Spleen (tissue), 11 donors: ENCODE results near the gene NMU. TPM values are rescaled to one million over a fixed set of nuclear protein-coding genes. Genes with fewer than 3 reads are reported as not detected.

Source experiments
- DNase-seq: peaks from one replicate; pipeline ENCODE4 v3.0.0-alpha.2; 2020
- H3K27ac ChIP-seq, 8 donors: fragments of 200-600 bp; sonication (generic) in 7 of 8; 1 replicate in 4 of 8; 2 replicates in 4 of 8; pipeline versions ENCODE4 v1.5.0 to v1.8.0; 2016 to 2021; ENCODE audit warnings: inconsistent platforms in 4 of 8, mild to moderate bottlenecking in 4 of 8, moderate library complexity in 1 of 8
- H3K27me3 ChIP-seq, 7 donors: fragments of 200-600 bp; sonication (generic) in 6 of 7; replicated peaks in 1 of 7; 1 replicate in 4 of 7; 2 replicates in 3 of 7; pipeline versions ENCODE4 v1.5.0 to v1.8.0; 2016 to 2021; ENCODE audit warnings: inconsistent platforms in 3 of 7, mild to moderate bottlenecking in 1 of 7
- H3K36me3 ChIP-seq, 6 donors: fragments of 200-600 bp; sonication (generic) in 5 of 6; 1 replicate in 4 of 6; 2 replicates in 2 of 6; pipeline versions ENCODE4 v1.5.0 to v1.8.0; 2016 to 2021; ENCODE audit warnings: inconsistent platforms in 2 of 6
- H3K4me1 ChIP-seq, 6 donors: fragments of 200-600 bp; sonication (generic) in 5 of 6; 1 replicate in 3 of 6; 2 replicates in 3 of 6; pipeline versions ENCODE4 v1.5.0 to v1.8.0; 2016 to 2021; ENCODE audit warnings: inconsistent platforms in 3 of 6
- H3K4me3 ChIP-seq, 8 donors: fragments of 200-600 bp; sonication (generic) in 7 of 8; 1 replicate in 4 of 8; 2 replicates in 4 of 8; pipeline versions ENCODE4 v1.5.0 to v1.8.0; 2016 to 2021; ENCODE audit warnings: inconsistent platforms in 4 of 8, mild to moderate bottlenecking in 4 of 8, moderate library complexity in 2 of 8
- H3K9me3 ChIP-seq, 8 donors: fragments of 200-600 bp; sonication (generic) in 7 of 8; 1 replicate in 4 of 8; 2 replicates in 4 of 8; pipeline versions ENCODE4 v1.5.0 to v1.8.0; 2016 to 2021; ENCODE audit warnings: inconsistent platforms in 4 of 8
- CTCF ChIP-seq, 11 experiments: fragments of 200-600 bp in 7 of 11; fragments of 450-650 bp in 4 of 11; sonication (generic) in 4 of 11; IDR thresholded peaks in 8 of 11; conservative IDR thresholded peaks in 3 of 11; 1 replicate in 7 of 11; 2 replicates in 4 of 11; pipeline versions ENCODE4 v1.4.0 to v1.8.0; 2016 to 2021; ENCODE audit warnings: antibody characterized with exemption in 11 of 11, inconsistent platforms in 4 of 11, mild to moderate bottlenecking in 1 of 11
- POLR2A ChIP-seq, 3 donors: fragments of 450-650 bp; IDR thresholded peaks; one replicate each; pipeline ENCODE4 v1.5.1; 2017; ENCODE audit warnings: antibody characterized with exemption in 3 of 3, mild to moderate bottlenecking in 1 of 3
- POLR2AphosphoS5 ChIP-seq, 3 donors: sonication (generic); formaldehyde crosslinking; IDR thresholded peaks; one replicate each; pipeline ENCODE4 v1.5.1; 2017; ENCODE audit warnings: antibody characterized with exemption in 3 of 3
- WGBS, 5 donors: extraction: QIAGEN DNeasy Blood & Tissue Kit in 3 of 5; methylation state at CpG; one replicate each; pipeline versions ENCODE4 v1.1.5 to v1.1.7; 2013 to 2018; 5-methylcytosine and 5-hydroxymethylcytosine counted together
- intact Hi-C: fragments of 100-400 bp; cut with DNase I; formaldehyde crosslinking; loops from one replicate; pipeline ENCODE4 v1.15.0; 2023; ENCODE audit warnings: low total_unique reads
- polyA plus RNA-seq, 3 donors: library from polyadenylated mRNA; stranded (reverse); fragments of 200-250 nt; gene quantifications; one replicate each; pipeline ENCODE4 v1.2.1, GENCODE V29; 2013
- total RNA-seq, 7 donors: library from RNA; depleted of rRNA in 3 of 7; stranded (reverse); fragments of >200 nt in 3 of 7; fragmentation: NEBNext Ultra II Directional in 4 of 7; extraction: Animal tissue kit (Norgen Biotek cat#: 25700) in 4 of 7; gene quantifications; one replicate each; pipeline versions ENCODE4 v1.1.0 to v1.2.1, GENCODE V29; 2016 to 2021
- donor health status: healthy with polysubstance abuse.
- donor health status: DM: no; HTN: no; CAD: no; lungs with moderate emphysema.
- donor health status: DM: no; HTN: no; CAD: no.
- donor health status: Bipolar disorder and iron deficiency.
- donor health status: healthy.
- donor health status: DM: no; HTN: no; CAD: no.
- donor health status: DM: yes; HTN: yes; CAD: no.

Gene NMU
- total and polyA plus RNA-seq, 10 donors: 0.09 to 1.2 TPM; not detected in 8

DNA sequence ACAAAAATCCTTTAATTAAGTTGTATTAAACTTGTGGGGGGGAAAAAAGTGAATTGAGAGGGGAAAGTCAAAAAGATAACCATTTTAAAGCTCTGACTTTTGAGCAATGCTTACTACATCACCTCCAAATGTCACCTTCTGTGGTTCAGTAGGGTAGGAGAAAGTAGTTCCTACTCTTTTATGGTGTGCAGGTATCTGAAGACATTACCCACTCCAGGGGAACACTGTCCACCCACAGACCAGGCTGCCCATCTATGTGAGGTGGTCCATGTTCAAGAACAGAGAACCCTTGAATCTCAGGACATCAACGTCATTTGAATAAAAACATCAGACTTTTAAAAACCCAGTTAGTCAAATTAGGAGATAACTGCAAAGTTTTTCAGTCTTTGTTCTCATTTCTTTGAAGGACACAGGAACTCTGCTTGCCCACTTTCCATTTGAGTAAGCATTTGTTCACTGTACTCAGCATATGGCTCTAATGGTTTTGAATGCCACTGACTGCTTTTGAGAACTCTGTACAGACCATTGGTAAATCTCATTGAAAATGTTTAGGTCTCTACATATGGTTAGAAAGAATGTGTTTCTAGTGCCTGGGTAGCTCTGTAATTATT lies 18.4 kb downstream of the NMU start:
- no peak for TF ChIP-seq POLR2AphosphoS5 (IDR thresholded peaks at IDR 0.05)
- no peak for TF ChIP-seq POLR2A (IDR thresholded peaks at IDR 0.05)
- no peak for TF ChIP-seq CTCF (IDR thresholded peaks at IDR 0.05 in 8 of 11, conservative IDR thresholded peaks at IDR 0.05 in 3 of 11)
- DNase-seq: no peak
- Histone ChIP-seq H3K9me3 (no peaks in the 10 kb centered on the region), H3K4me3 (no peak overlapping the region), H3K27ac (no peak overlapping the region), H3K27me3 (no peaks in the 10 kb centered on the region), H3K4me1 (no peaks in the 10 kb centered on the region), H3K36me3 (no peaks in the 10 kb centered on the region)
- WGBS, 5 donors: 54 to 88% (median 76%) methylated on average over 1 of the region's 1 CpG
- intact Hi-C loops: no loop called here

- no peak for DNase-seq
- H3K27me3 ChIP-seq: no peaks in the 10 kb centered on the region
- WGBS, 5 donors: 72 to 97% (median 92%) methylated on average over 3 of the region's 3 CpGs
- intact Hi-C loops: no loop called here
- H3K9me3 ChIP-seq: no peaks in the 10 kb centered on the region
- no peak overlapping the region for H3K27ac ChIP-seq
- no peak overlapping the region for H3K4me3 ChIP-seq
- no peaks in the 10 kb centered on the region for H3K4me1 ChIP-seq
- TF ChIP-seq POLR2AphosphoS5 (IDR thresholded peaks at IDR 0.05) (no peak), POLR2A (IDR thresholded peaks at IDR 0.05) (no peak), CTCF (IDR thresholded peaks at IDR 0.05 in 8 of 11, conservative IDR thresholded peaks at IDR 0.05 in 3 of 11) (no peak)
- no peaks in the 10 kb centered on the region for H3K36me3 ChIP-seq
Measured at GRCh38 chr4:55615008-55615407, 21.1 kb downstream of the NMU start.

DNA sequence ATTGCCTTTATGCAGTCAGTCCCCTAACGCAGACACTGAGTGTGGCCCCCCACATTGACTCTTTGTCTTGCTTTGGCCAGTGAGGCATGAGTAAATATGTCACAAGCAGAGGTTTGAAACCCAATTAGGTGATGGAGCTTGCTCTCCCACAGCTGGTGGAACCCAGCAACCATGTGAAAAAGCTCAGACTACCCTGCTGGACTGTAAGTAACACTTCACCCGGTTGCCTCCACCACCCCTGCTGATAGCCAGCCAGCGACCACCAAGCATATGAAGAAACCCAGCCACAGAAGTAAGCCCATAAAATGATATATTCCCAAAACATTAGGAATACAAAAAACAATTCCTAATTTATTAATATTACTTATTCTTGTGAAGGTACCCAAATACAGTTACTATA lies 22.5 kb downstream of the NMU start:
- no peaks in the 10 kb centered on the region for H3K36me3 ChIP-seq
- no peak overlapping the region for H3K4me3 ChIP-seq
- no peaks in the 10 kb centered on the region for H3K4me1 ChIP-seq
- no peak overlapping the region for H3K27ac ChIP-seq
- no peak for DNase-seq
- no peaks in the 10 kb centered on the region for H3K9me3 ChIP-seq
- intact Hi-C loops: no loop called here
- no peak for TF ChIP-seq POLR2A (IDR thresholded peaks at IDR 0.05)
- no peak for TF ChIP-seq POLR2AphosphoS5 (IDR thresholded peaks at IDR 0.05)
- no peak for TF ChIP-seq CTCF (IDR thresholded peaks at IDR 0.05 in 8 of 11, conservative IDR thresholded peaks at IDR 0.05 in 3 of 11)
- H3K27me3 ChIP-seq: no peaks in the 10 kb centered on the region
- 69 to 94% (median 89%) methylated on average over 3 of the region's 3 CpGs for WGBS, 5 donors

GRCh38 chr4:55612341-55612740 lies 23.8 kb downstream of the NMU start:
- Histone ChIP-seq H3K4me1 (no peaks in the 10 kb centered on the region), H3K27ac (no peak overlapping the region), H3K27me3 (no peaks in the 10 kb centered on the region), H3K36me3 (no peaks in the 10 kb centered on the region), H3K4me3 (no peak overlapping the region), H3K9me3 (no peaks in the 10 kb centered on the region)
- WGBS, 5 donors: 84 to 91% (median 89%) methylated on average over 3 of the region's 3 CpGs
- no peak for DNase-seq
- intact Hi-C loops: no loop called here
- no peak for TF ChIP-seq POLR2A (IDR thresholded peaks at IDR 0.05)
- TF ChIP-seq CTCF (IDR thresholded peaks at IDR 0.05 in 8 of 11, conservative IDR thresholded peaks at IDR 0.05 in 3 of 11): no peak
- no peak for TF ChIP-seq POLR2AphosphoS5 (IDR thresholded peaks at IDR 0.05)
